H1 (cell line): ENCODE measurements around the gene TLK2. TPM values are rescaled to one million over a fixed set of nuclear protein-coding genes. Genes with fewer than 3 reads are reported as not detected.

Experiments
- CTCF ChIA-PET: fragments of 300-600 bp; sonication (Branson Sonifier 250); formaldehyde crosslinking; loops from one replicate; lab custom pipeline; 2021; ENCODE audit not compliant: partially characterized antibody; lab: Charles Lee
- POLR2A ChIA-PET: fragments of 300-600 bp; sonication (Branson Sonifier 250); formaldehyde crosslinking; loops from one replicate; lab custom pipeline; 2021; ENCODE audit warnings: inconsistent platforms; ENCODE audit not compliant: partially characterized antibody; lab: Charles Lee
- DNase-seq, 2 experiments: peaks; one replicate each; pipeline versions ENCODE4 v3.0.0 to v3.0.0-alpha.2; 2010 to 2022; ENCODE audit warnings: low spot score in 2 of 2, low read depth in 1 of 2, mixed read lengths in 1 of 2
- FAIRE-seq: peaks from 2 replicates; lab custom pipeline; 2011; peaks lifted over from hg19 to GRCh38; lab: Jason Lieb, UNC
- H2AFZ ChIP-seq: 2 replicates; pipeline ENCODE4 v1.8.1; 2012; ENCODE audit warnings: low read length, inconsistent platforms
- H2AK5ac ChIP-seq: 2 replicates; pipeline ENCODE4 v1.6.1; 2013; ENCODE audit warnings: low read depth, low read length
- H2BK120ac ChIP-seq: replicated peaks from 2 replicates; pipeline ENCODE3; 2013; ENCODE audit warnings: low read depth, low read length, inconsistent platforms
- H2BK12ac ChIP-seq: 2 replicates; pipeline ENCODE4 v1.6.1; 2013; ENCODE audit warnings: low read depth, low read length
- H2BK15ac ChIP-seq: 2 replicates; pipeline ENCODE4 v1.6.1; 2013; ENCODE audit warnings: low read length
- H2BK20ac ChIP-seq: 2 replicates; pipeline ENCODE4 v1.6.1; 2013; ENCODE audit warnings: low read length
- H2BK5ac ChIP-seq: 2 replicates; pipeline ENCODE4 v1.6.1; 2013; ENCODE audit warnings: low read depth, low read length
- H3K14ac ChIP-seq: 2 replicates; pipeline ENCODE4 v1.6.1; 2013; ENCODE audit warnings: inconsistent platforms; ENCODE audit not compliant: insufficient read length
- H3K18ac ChIP-seq: 2 replicates; pipeline ENCODE4 v1.6.1; 2013; ENCODE audit warnings: low read length; ENCODE audit errors: extremely low read depth
- H3K23ac ChIP-seq: 2 replicates; pipeline ENCODE4 v1.6.1; 2013; ENCODE audit warnings: inconsistent platforms; ENCODE audit not compliant: insufficient read length
- H3K23me2 ChIP-seq: 2 replicates; pipeline ENCODE4 v1.6.1; 2013; ENCODE audit warnings: low read depth, low read length
- H3K27ac ChIP-seq: 2 replicates; pipeline ENCODE4 v1.6.1; 2011; ENCODE audit warnings: low read depth, low read length, inconsistent platforms
- H3K27me3 ChIP-seq, 4 experiments: replicated peaks in 1 of 4; 1 replicate in 1 of 4; 2 replicates in 3 of 4; pipeline versions ENCODE4 v1.6.1 to v1.8.1; 2011 to 2013; ENCODE audit warnings: low read length in 3 of 4, mild to moderate bottlenecking in 3 of 4, inconsistent platforms in 2 of 4, mixed read lengths in 2 of 4, moderate library complexity in 1 of 4; ENCODE audit not compliant: control insufficient read depth in 3 of 4, insufficient read depth in 3 of 4; ENCODE audit errors: extremely low read depth in 1 of 4
- H3K36me3 ChIP-seq, 4 experiments: 2 replicates each; pipeline versions ENCODE4 v1.6.1 to v1.8.1; 2011 to 2013; ENCODE audit warnings: mild to moderate bottlenecking in 4 of 4, low read length in 3 of 4, moderate library complexity in 2 of 4, control low read depth in 1 of 4, inconsistent platforms in 1 of 4; ENCODE audit not compliant: insufficient read depth in 4 of 4, control insufficient read depth in 2 of 4
- H3K4ac ChIP-seq: replicated peaks from 2 replicates; pipeline ENCODE3; 2013; ENCODE audit warnings: low read length, low read depth, mixed read lengths, inconsistent platforms; ENCODE audit not compliant: insufficient read length
- H3K4me1 ChIP-seq, 4 experiments: replicated peaks in 1 of 4; 1 replicate in 1 of 4; 2 replicates in 3 of 4; pipeline versions ENCODE4 v1.6.1 to v1.8.1; 2011 to 2013; ENCODE audit warnings: low read length in 3 of 4, inconsistent platforms in 2 of 4, mixed read lengths in 1 of 4; ENCODE audit not compliant: insufficient read depth in 4 of 4, control insufficient read depth in 3 of 4
- H3K4me2 ChIP-seq, 2 experiments: 2 replicates each; pipeline versions ENCODE4 v1.6.1 to v1.8.1; 2011 to 2013; ENCODE audit warnings: low read depth in 2 of 2, low read length in 2 of 2, control low read depth in 1 of 2, inconsistent platforms in 1 of 2, mild to moderate bottlenecking in 1 of 2; ENCODE audit not compliant: insufficient read depth in 1 of 2
- H3K4me3 ChIP-seq, 4 experiments: fragments of 200-600, 300-600 bp in 1 of 4; sonication (generic), shearing (Covaris generic), sonication (Bioruptor Twin) in 1 of 4; 2 replicates each; pipeline versions ENCODE4 v1.5.1 to v1.8.1; 2011 to 2016; ENCODE audit warnings: low read length in 4 of 4, low read depth in 3 of 4, control low read depth in 2 of 4, inconsistent platforms in 2 of 4, mild to moderate bottlenecking in 2 of 4, mixed read lengths in 1 of 4, moderate library complexity in 1 of 4; ENCODE audit not compliant: insufficient read depth in 2 of 4; ENCODE audit errors: extremely low read depth in 1 of 4
- H3K56ac ChIP-seq: replicated peaks from 2 replicates; pipeline ENCODE3; 2013; ENCODE audit warnings: low read depth, mild to moderate bottlenecking, mixed read lengths, low read length, inconsistent platforms; ENCODE audit not compliant: insufficient read length
- H3K79me1 ChIP-seq: 2 replicates; pipeline ENCODE4 v1.6.1; 2013; ENCODE audit warnings: low read depth, low read length, control low read depth
- H3K79me2 ChIP-seq, 2 experiments: 2 replicates each; pipeline versions ENCODE4 v1.6.1 to v1.8.1; 2012 to 2013; ENCODE audit warnings: low read length in 2 of 2, mild to moderate bottlenecking in 2 of 2, inconsistent platforms in 1 of 2; ENCODE audit not compliant: insufficient read depth in 2 of 2, control insufficient read depth in 1 of 2
- H3K9ac ChIP-seq, 4 experiments: replicated peaks in 1 of 4; 1 replicate in 1 of 4; 2 replicates in 3 of 4; pipeline versions ENCODE4 v1.6.1 to v1.8.1; 2011 to 2013; ENCODE audit warnings: low read depth in 3 of 4, low read length in 3 of 4, control low read depth in 2 of 4, mild to moderate bottlenecking in 2 of 4, moderate library complexity in 2 of 4, inconsistent platforms in 1 of 4; ENCODE audit errors: extremely low read depth in 1 of 4
- H3K9me3 ChIP-seq, 2 experiments: 2 replicates each; pipeline versions ENCODE4 v1.6.1 to v1.8.1; 2012 to 2013; ENCODE audit warnings: mild to moderate bottlenecking in 2 of 2, moderate library complexity in 2 of 2, control low read depth in 1 of 2, inconsistent platforms in 1 of 2, low read depth in 1 of 2, low read length in 1 of 2, mixed read lengths in 1 of 2; ENCODE audit not compliant: insufficient read depth in 2 of 2
- H4K20me1 ChIP-seq, 2 experiments: replicated peaks in 1 of 2; 2 replicates each; pipeline versions ENCODE3 to v1.8.1; 2011 to 2013; ENCODE audit warnings: inconsistent platforms in 2 of 2, low read length in 2 of 2, mild to moderate bottlenecking in 1 of 2; ENCODE audit not compliant: insufficient read depth in 2 of 2, control insufficient read depth in 1 of 2
- H4K5ac ChIP-seq: 2 replicates; pipeline ENCODE4 v1.6.1; 2013; ENCODE audit warnings: low read length, low read depth, mixed read lengths, inconsistent platforms; ENCODE audit not compliant: insufficient read length
- H4K8ac ChIP-seq: 2 replicates; pipeline ENCODE4 v1.8.0; 2013; ENCODE audit warnings: mild to moderate bottlenecking, moderate library complexity, low read length, inconsistent platforms; ENCODE audit not compliant: insufficient read depth; ENCODE audit errors: extremely low read depth
- H4K91ac ChIP-seq: replicated peaks from 2 replicates; pipeline ENCODE3; 2013; ENCODE audit warnings: low read length, mixed read lengths, inconsistent platforms; ENCODE audit not compliant: insufficient read length
- BCL11A ChIP-seq, 2 experiments: IDR thresholded peaks; one replicate each; pipeline ENCODE4 v1.6.1; 2011; ENCODE audit warnings: low read depth in 2 of 2, low read length in 2 of 2, mild to moderate bottlenecking in 2 of 2
- CBX8 ChIP-seq: fragments of 300-800, 300-1000 bp; sonication (generic); IDR thresholded peaks from 2 replicates; pipeline ENCODE4 v1.7.1; 2016; ENCODE audit warnings: low read depth, low read length, borderline replicate concordance
- JUN ChIP-seq: IDR thresholded peaks from 2 replicates; pipeline ENCODE4 v1.6.1; 2011; ENCODE audit warnings: low read depth, mild to moderate bottlenecking, improper control_type of control experiment, low read length
- PHF8 ChIP-seq: fragments of 200-600 bp; sonication (generic); conservative IDR thresholded peaks from 2 replicates; pipeline ENCODE4 v1.7.1; 2012; ENCODE audit warnings: low read depth, mild to moderate bottlenecking, inconsistent platforms, low read length, moderate library complexity
- RFX5 ChIP-seq: IDR thresholded peaks from 2 replicates; pipeline ENCODE4 v1.6.1; 2011; ENCODE audit warnings: low read depth, low read length, improper control_type of control experiment, borderline replicate concordance
- SP4 ChIP-seq: IDR thresholded peaks from 2 replicates; pipeline ENCODE4 v1.6.1; 2012; ENCODE audit warnings: low read length, inconsistent platforms
- TBP ChIP-seq: IDR thresholded peaks from 2 replicates; pipeline ENCODE4 v1.6.1; 2011; ENCODE audit warnings: low read depth, low read length, improper control_type of control experiment
- TEAD4 ChIP-seq: IDR thresholded peaks from 2 replicates; pipeline ENCODE4 v1.6.1; 2012; ENCODE audit warnings: low read depth, low read length, inconsistent platforms, mixed read lengths
- WGBS, 2 experiments: shearing (Covaris generic) in 1 of 2; methylation state at CpG; one replicate each; pipeline versions ENCODE4 v1.1.6 to v1.1.7; 2013 to 2015; ENCODE audit warnings: low lambda C conversion rate in 2 of 2, mixed read lengths in 2 of 2, inconsistent platforms in 1 of 2, low coverage in 1 of 2, missing lambda C conversion rate in 1 of 2; ENCODE audit not compliant: insufficient replicate concordance in 2 of 2, insufficient coverage in 1 of 2, insufficient read length in 1 of 2; ENCODE audit errors: extremely low coverage in 1 of 2, missing lambda C conversion rate in 1 of 2; 5-methylcytosine and 5-hydroxymethylcytosine counted together
- polyA plus RNA-seq, 7 experiments: library from polyadenylated mRNA; depleted of rRNA in 3 of 7; stranded (reverse) in 5 of 7; unstranded in 2 of 7; fragments of >200 nt in 5 of 7; fragments of 200-250 nt in 2 of 7; gene quantifications; 1 replicate in 5 of 7; 2 replicates in 1 of 7; 4 replicates in 1 of 7; pipeline versions ENCODE4 v1.2.1 to v1.2.3, GENCODE V29; 2011 to 2013; ENCODE audit warnings: missing spikeins in 2 of 7, mixed read lengths in 2 of 7
- total RNA-seq: library from RNA; stranded (reverse); fragmentation: NEBNext Ultra II Directional; extraction: Animal tissue kit (Norgen Biotek cat#: 25700); gene quantifications from 2 replicates; pipeline ENCODE4 v1.2.1, GENCODE V29; 2021
- TF ChIP-seq, protein P1 (sequence below): IDR thresholded peaks from 2 replicates; pipeline ENCODE4 v1.6.1; 2012; ENCODE audit warnings: inconsistent platforms

The TLK2 gene
- total and polyA plus RNA-seq, 2 of the 8 experiments (the other 6 are each of a cell fraction or from before 2014, with no cell fraction given), result 43.1 to 59.9 TPM

GRCh38 chr17:62658136-62658920, 179.7 kb downstream of the TLK2 start:
- Histone ChIP-seq H2BK20ac (no peak overlapping the region), H3K23me2 (peaks cover 1% of the 10 kb centered on the region; the same call in 1 of the 2 replicates), H3K14ac (no peak overlapping the region), H3K9ac (no peak overlapping the region), H3K18ac (no peak overlapping the region), H3K79me2 (no peaks in the 10 kb centered on the region; a peak in 1 of 4 replicates), H3K23ac (no peak overlapping the region), H3K4ac (no peak overlapping the region), H4K8ac (no peak overlapping the region), H4K91ac (no peak overlapping the region), H2BK5ac (no peak overlapping the region), H3K27me3 (no peaks in the 10 kb centered on the region), H3K4me1 (peaks cover 0 to 13% (median 8%) of the 10 kb centered on the region in 4 experiments; a peak in 6 of 7 replicates), H3K4me2 (no peak overlapping the region), H3K9me3 (peaks cover 0 to 4% of the 10 kb centered on the region in 2 experiments; a peak in 1 of 4 replicates), H3K4me3 (no peak overlapping the region), H3K79me1 (no peaks in the 10 kb centered on the region; the same call in 1 of the 2 replicates), H2AK5ac (0 out of 2 replicates have a peak overlapping the region, but pooled peaks have one; percentile 65), H3K56ac (no peak overlapping the region), H2BK15ac (no peak overlapping the region), H2AFZ (no peak overlapping the region), H4K20me1 (no peaks in the 10 kb centered on the region), H3K36me3 (no peaks in the 10 kb centered on the region), H2BK120ac (no peak overlapping the region), H2BK12ac (no peak overlapping the region), H4K5ac (no peak overlapping the region), H3K27ac (no peak overlapping the region)
- 91% methylated on average over 15 of the region's 15 CpGs; no CpG with 5 or more reads in 1 of the 2 experiments for WGBS, 2 experiments
- FAIRE-seq (no peak), DNase-seq (no peak)
- ChIA-PET POLR2A (interaction anchor here (1.3 to 1.8 kb wide), 2 partner anchors 10 to 16 kb away, joined by 4 read pairs; no protein-coding TSS in a partner anchor), CTCF (interaction anchor here (0.6 to 2.8 kb wide), 3 partner anchors 14 to 57 kb away, joined by 3 to 11 read pairs (median 4); no protein-coding TSS in a partner anchor)
- TF ChIP-seq JUN (no peak), TBP (no peak), PHF8 (no peak), RFX5 (no peak), TEAD4 (no peak), CBX8 (no peak), SP4 (no peak), BCL11A (IDR thresholded peaks at IDR 0.05; ENCODE audit: low read depth in 2 of 2, low read length in 2 of 2) (no peak)
- TF ChIP-seq, protein P1, sequence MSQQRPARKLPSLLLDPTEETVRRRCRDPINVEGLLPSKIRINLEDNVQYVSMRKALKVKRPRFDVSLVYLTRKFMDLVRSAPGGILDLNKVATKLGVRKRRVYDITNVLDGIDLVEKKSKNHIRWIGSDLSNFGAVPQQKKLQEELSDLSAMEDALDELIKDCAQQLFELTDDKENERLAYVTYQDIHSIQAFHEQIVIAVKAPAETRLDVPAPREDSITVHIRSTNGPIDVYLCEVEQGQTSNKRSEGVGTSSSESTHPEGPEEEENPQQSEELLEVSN, result no peak
